Sigmoid colon (tissue), 7 donors: ENCODE measurements around the gene CACNA2D3. TPM values are rescaled to one million over a fixed set of nuclear protein-coding genes. Genes with fewer than 3 reads are reported as not detected.

Experiments used
- DNase-seq: peaks from one replicate; pipeline ENCODE4 v3.0.0-alpha.2; 2019
- H3K27ac ChIP-seq, 4 donors: fragments of 200-600 bp; sonication (generic); one replicate each; pipeline ENCODE4 v1.5.1; 2016 to 2019; ENCODE audit warnings: mild to moderate bottlenecking in 1 of 4
- H3K27me3 ChIP-seq, 3 donors: fragments of 200-600 bp; sonication (generic); one replicate each; pipeline ENCODE4 v1.5.1; 2019; ENCODE audit warnings: mild to moderate bottlenecking in 1 of 3
- H3K36me3 ChIP-seq, 4 donors: fragments of 200-600 bp; sonication (generic); one replicate each; pipeline ENCODE4 v1.5.1; 2016 to 2019
- H3K4me1 ChIP-seq, 4 donors: fragments of 200-600 bp; sonication (generic); one replicate each; pipeline ENCODE4 v1.5.1; 2017 to 2019
- H3K4me3 ChIP-seq, 4 donors: fragments of 200-600 bp; sonication (generic); one replicate each; pipeline ENCODE4 v1.5.1; 2017 to 2019; ENCODE audit warnings: mild to moderate bottlenecking in 2 of 4, moderate library complexity in 1 of 4
- H3K9me3 ChIP-seq, 4 donors: fragments of 200-600 bp in 3 of 4; sonication (generic) in 3 of 4; one replicate each; pipeline versions ENCODE4 v1.5.1 to v1.6.1; 2013 to 2019
- CTCF ChIP-seq, 4 experiments: fragments of 450-650 bp in 3 of 4; fragments of 200-600 bp in 1 of 4; IDR thresholded peaks; one replicate each; pipeline ENCODE4 v1.5.1; 2016 to 2019; ENCODE audit warnings: antibody characterized with exemption in 4 of 4, mild to moderate bottlenecking in 3 of 4, moderate library complexity in 2 of 4
- EP300 ChIP-seq, 4 donors: sonication (generic); formaldehyde crosslinking; IDR thresholded peaks; one replicate each; pipeline ENCODE4 v1.6.1; 2017; ENCODE audit warnings: antibody characterized with exemption in 4 of 4
- POLR2A ChIP-seq, 2 donors: fragments of 450-650 bp; IDR thresholded peaks; one replicate each; pipeline ENCODE4 v1.6.1; 2016; ENCODE audit warnings: antibody characterized with exemption in 2 of 2, mild to moderate bottlenecking in 2 of 2, moderate library complexity in 2 of 2
- POLR2AphosphoS5 ChIP-seq, 4 donors: sonication (generic); formaldehyde crosslinking; IDR thresholded peaks; one replicate each; pipeline ENCODE4 v1.6.1; 2017; ENCODE audit warnings: antibody characterized with exemption in 4 of 4
- WGBS, 2 donors: extraction: QIAGEN DNeasy Blood & Tissue Kit; methylation state at CpG; one replicate each; pipeline ENCODE4 v1.1.7; 2013; 5-methylcytosine and 5-hydroxymethylcytosine counted together
- intact Hi-C: fragments of 100-400 bp; cut with DNase I; formaldehyde crosslinking; loops from one replicate; pipeline ENCODE4 v1.15.1; 2023
- polyA plus RNA-seq, 3 donors: library from polyadenylated mRNA; stranded (reverse); fragments of 200-250 nt; gene quantifications; one replicate each; pipeline ENCODE4 v1.2.3, GENCODE V29; 2013
- total RNA-seq, 4 donors: library from RNA; depleted of rRNA; stranded (reverse); fragments of >200 nt; gene quantifications; one replicate each; pipeline ENCODE4 v1.1.0, GENCODE V29; 2016
- donor health status: healthy with polysubstance abuse.
- donor health status: Bipolar disorder and iron deficiency.
- donor health status: healthy.

CACNA2D3 gene
- total and polyA plus RNA-seq, 7 donors: 0.32 to 10.2 (median 4.8) TPM; not detected in 1

- no peaks in the 10 kb centered on the region for H3K4me1 ChIP-seq
- no peak for TF ChIP-seq POLR2AphosphoS5 (IDR thresholded peaks at IDR 0.05)
- intact Hi-C loops: no loop called here
- H3K36me3 ChIP-seq: no peaks in the 10 kb centered on the region
- no peak overlapping the region for H3K27ac ChIP-seq
- 81 to 86% methylated on average over 4 of the region's 4 CpGs for WGBS, 2 donors
- H3K27me3 ChIP-seq: no peaks in the 10 kb centered on the region
- no peaks in the 10 kb centered on the region for H3K9me3 ChIP-seq
- no peak overlapping the region for H3K4me3 ChIP-seq
- no peak for DNase-seq
Measured at GRCh38 chr3:54917862-54918261, 795.5 kb downstream of the CACNA2D3 start.

GRCh38 chr3:54918516-54918915, 796.2 kb downstream of the CACNA2D3 start:
- no peak overlapping the region for H3K27ac ChIP-seq
- H3K9me3 ChIP-seq: no peaks in the 10 kb centered on the region
- H3K4me3 ChIP-seq: no peak overlapping the region
- TF ChIP-seq POLR2AphosphoS5 (IDR thresholded peaks at IDR 0.05) (no peak), EP300 (IDR thresholded peaks at IDR 0.05) (no peak), POLR2A (IDR thresholded peaks at IDR 0.05) (no peak), CTCF (IDR thresholded peaks at IDR 0.05) (no peak)
- 96% methylated on average over 12 of the region's 12 CpGs for WGBS, 2 donors
- H3K4me1 ChIP-seq: no peaks in the 10 kb centered on the region
- DNase-seq: no peak
- no peaks in the 10 kb centered on the region for H3K27me3 ChIP-seq
- no peaks in the 10 kb centered on the region for H3K36me3 ChIP-seq
- intact Hi-C loops: no loop called here

- Histone ChIP-seq H3K9me3 (no peaks in the 10 kb centered on the region), H3K36me3 (no peaks in the 10 kb centered on the region), H3K27me3 (no peaks in the 10 kb centered on the region), H3K4me3 (no peak within 1 kb of the TSS), H3K27ac (no peak within 1 kb of the TSS), H3K4me1 (no peaks in the 10 kb centered on the region)
- intact Hi-C loops: no loop called here
- 73 to 74% methylated on average over 14 of the region's 14 CpGs for WGBS, 2 donors
- TF ChIP-seq POLR2AphosphoS5 (IDR thresholded peaks at IDR 0.05) (no peak), CTCF (IDR thresholded peaks at IDR 0.05) (no peak), EP300 (IDR thresholded peaks at IDR 0.05) (no peak), POLR2A (IDR thresholded peaks at IDR 0.05) (no peak)
- DNase-seq: no peak
Measured at GRCh38 chr3:54928046-54928770, 805.9 kb downstream of the CACNA2D3 start, which contains the start of gene LRTM1. LRTM1 (minus strand) TSS chr3:54928059; CDS start chr3:54927911, 148 bp downstream.

GRCh38 chr3:54931182-54931581, 808.8 kb downstream of the CACNA2D3 start:
- no peaks in the 10 kb centered on the region for H3K9me3 ChIP-seq
- no peaks in the 10 kb centered on the region for H3K36me3 ChIP-seq
- no peak overlapping the region for H3K27ac ChIP-seq
- intact Hi-C loops: no loop called here
- WGBS, 2 donors: 60 to 71% methylated on average over 4 of the region's 4 CpGs
- H3K4me1 ChIP-seq: no peaks in the 10 kb centered on the region
- no peak overlapping the region for H3K4me3 ChIP-seq
- no peak for DNase-seq
- TF ChIP-seq CTCF (IDR thresholded peaks at IDR 0.05) (no peak), EP300 (IDR thresholded peaks at IDR 0.05) (no peak), POLR2A (IDR thresholded peaks at IDR 0.05) (no peak), POLR2AphosphoS5 (IDR thresholded peaks at IDR 0.05) (no peak)
- H3K27me3 ChIP-seq: no peaks in the 10 kb centered on the region

- H3K27ac ChIP-seq: no peak overlapping the region
- TF ChIP-seq CTCF (IDR thresholded peaks at IDR 0.05) (no peak), POLR2A (IDR thresholded peaks at IDR 0.05) (no peak), POLR2AphosphoS5 (IDR thresholded peaks at IDR 0.05) (no peak), EP300 (IDR thresholded peaks at IDR 0.05) (no peak)
- H3K9me3 ChIP-seq: no peaks in the 10 kb centered on the region
- no peak overlapping the region for H3K4me3 ChIP-seq
- no peak for DNase-seq
- no peaks in the 10 kb centered on the region for H3K36me3 ChIP-seq
- 83 to 85% methylated on average over 4 of the region's 4 CpGs for WGBS, 2 donors
- no peaks in the 10 kb centered on the region for H3K4me1 ChIP-seq
- H3K27me3 ChIP-seq: no peaks in the 10 kb centered on the region
- intact Hi-C loops: no loop called here
Measured at GRCh38 chr3:54932606-54933005, 810.3 kb downstream of the CACNA2D3 start.
